DMS114 treated with DMSO at 0.1 percent for 48 hours (cell line): ENCODE data around the gene PCGF5.
A peak's percentile ranks its signal among the peaks of the same experiment; 100 is the strongest.
"Not testable (repeated sequence)": the region's sequence is repeated elsewhere in the genome, so short reads cannot be mapped to it uniquely, and the experiment has no call there.

ENCODE experiments used
- DNase-seq: peaks from one replicate; lab custom pipeline; 2025; ENCODE audit not compliant: unreplicated experiment; lab: John Stamatoyannopoulos, UW

Gene PCGF5

GRCh38 chr10:91284486-91285090 is 64.1 kb downstream of the PCGF5 start:
- no peak for DNase-seq

- DNase-seq = no peak
These were observed 66.1 kb downstream of the PCGF5 start for GRCh38 chr10:91286572-91286971.

- no peak for DNase-seq
These were observed 66.8 kb downstream of the PCGF5 start for GRCh38 chr10:91287276-91287675.

- DNase-seq = no peak
These were observed 67.4 kb downstream of the PCGF5 start for GRCh38 chr10:91287912-91288311.

- DNase-seq = no peak
These were observed 68.8 kb downstream of the PCGF5 start for GRCh38 chr10:91289305-91289704.

GRCh38 chr10:91290607-91291006 is 70.1 kb downstream of the PCGF5 start:
- no peak for DNase-seq

GRCh38 chr10:91294134-91294906 is 73.9 kb downstream of the PCGF5 start:
- DNase-seq = no peak

GRCh38 chr10:91295346-91295745 is 74.9 kb downstream of the PCGF5 start:
- DNase-seq = no peak

- DNase-seq = no peak
These were observed 76.0 kb downstream of the PCGF5 start for GRCh38 chr10:91296471-91296870.

- DNase-seq = peak; percentile 84
These were observed 77.9 kb downstream of the PCGF5 start for GRCh38 chr10:91298224-91298871.

GRCh38 chr10:91299999-91300575 is 79.6 kb downstream of the PCGF5 start:
- DNase-seq = no peak

- DNase-seq = not testable (repeated sequence)
These were observed 82.5 kb downstream of the PCGF5 start for GRCh38 chr10:91302946-91303345.

GRCh38 chr10:91305979-91306378 is 85.5 kb downstream of the PCGF5 start:
- not testable (repeated sequence) for DNase-seq

- no peak for DNase-seq
These were observed 87.0 kb downstream of the PCGF5 start for GRCh38 chr10:91307489-91307888.

GRCh38 chr10:91309711-91310110 is 89.2 kb downstream of the PCGF5 start:
- no peak for DNase-seq

GRCh38 chr10:91311601-91312381 is 91.3 kb downstream of the PCGF5 start:
- DNase-seq = no peak

GRCh38 chr10:91312382-91312733 is 91.9 kb downstream of the PCGF5 start:
- no peak for DNase-seq

GRCh38 chr10:91313796-91314485 is 93.5 kb downstream of the PCGF5 start:
- no peak for DNase-seq

GRCh38 chr10:91316486-91316885 is 96.0 kb downstream of the PCGF5 start:
- DNase-seq = no peak

GRCh38 chr10:91317541-91317940 is 97.1 kb downstream of the PCGF5 start:
- DNase-seq = no peak

GRCh38 chr10:91319336-91319735 is 98.9 kb downstream of the PCGF5 start:
- no peak for DNase-seq
